Measurements from ENCODE around the gene TSC2. TPM values are rescaled to one million over a fixed set of nuclear protein-coding genes. Genes with fewer than 3 reads are reported as not detected.

TSC2 gene
- total and polyA plus RNA-seq, 9 of the 15 experiments (the other 6 are each of a cell fraction or from before 2014, with no cell fraction given), result 1.3 to 68.1 (median 16.6) TPM

DNA sequence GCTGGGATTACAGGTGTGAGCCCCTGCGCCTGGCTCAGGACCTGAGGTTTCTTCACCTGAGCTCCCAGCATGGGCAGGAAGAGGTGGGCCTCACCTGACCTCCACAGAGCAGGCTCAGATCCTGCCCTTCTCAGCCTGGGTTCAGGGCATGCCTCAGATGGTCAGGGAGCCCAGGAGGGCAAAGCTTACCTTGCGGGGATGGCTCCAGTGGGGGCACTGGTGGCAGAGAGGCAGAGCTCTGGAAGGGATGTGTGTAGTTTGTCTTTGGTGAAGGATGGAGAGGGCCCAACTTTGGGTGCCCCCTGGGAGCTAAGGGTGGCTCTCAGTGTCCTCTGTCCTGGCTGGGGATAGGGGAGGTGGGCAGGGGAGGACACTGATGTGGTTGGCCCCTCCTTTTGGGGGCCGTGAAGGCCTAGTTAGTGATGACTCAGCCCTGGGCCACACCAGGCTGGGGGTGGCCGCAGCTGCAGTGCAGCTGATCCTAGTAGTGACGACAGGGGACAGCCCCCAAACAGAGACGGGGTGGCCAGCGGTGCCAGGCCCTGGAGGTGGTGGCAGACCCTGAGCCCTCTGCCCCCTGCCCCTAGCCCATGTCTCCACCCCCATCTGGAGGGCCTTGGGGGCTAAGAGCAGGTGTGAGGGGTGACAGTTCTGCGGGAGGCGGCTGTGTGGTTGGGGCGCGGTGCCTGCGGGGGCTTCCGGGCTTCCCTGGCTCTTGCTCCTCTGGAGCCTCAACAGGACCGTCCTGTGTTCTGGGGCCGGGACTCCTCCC, 15.3 kb upstream of the TSC2 start (continued):
- TF ChIP-seq TEAD4 (IDR thresholded peaks at IDR 0.05; ENCODE audit: low read length), result no peak
- TF ChIP-seq TEAD4 (CRISPR knock-in tag; IDR thresholded peaks at IDR 0.05; ENCODE audit: borderline replicate concordance), result no peak
- TF ChIP-seq, protein P1, sequence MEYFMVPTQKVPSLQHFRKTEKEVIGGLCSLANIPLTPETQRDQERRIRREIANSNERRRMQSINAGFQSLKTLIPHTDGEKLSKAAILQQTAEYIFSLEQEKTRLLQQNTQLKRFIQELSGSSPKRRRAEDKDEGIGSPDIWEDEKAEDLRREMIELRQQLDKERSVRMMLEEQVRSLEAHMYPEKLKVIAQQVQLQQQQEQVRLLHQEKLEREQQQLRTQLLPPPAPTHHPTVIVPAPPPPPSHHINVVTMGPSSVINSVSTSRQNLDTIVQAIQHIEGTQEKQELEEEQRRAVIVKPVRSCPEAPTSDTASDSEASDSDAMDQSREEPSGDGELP (CRISPR knock-in tag; IDR thresholded peaks at IDR 0.05; ENCODE audit: borderline replicate concordance), result peak; percentile 95
- TF ChIP-seq, protein P2, sequence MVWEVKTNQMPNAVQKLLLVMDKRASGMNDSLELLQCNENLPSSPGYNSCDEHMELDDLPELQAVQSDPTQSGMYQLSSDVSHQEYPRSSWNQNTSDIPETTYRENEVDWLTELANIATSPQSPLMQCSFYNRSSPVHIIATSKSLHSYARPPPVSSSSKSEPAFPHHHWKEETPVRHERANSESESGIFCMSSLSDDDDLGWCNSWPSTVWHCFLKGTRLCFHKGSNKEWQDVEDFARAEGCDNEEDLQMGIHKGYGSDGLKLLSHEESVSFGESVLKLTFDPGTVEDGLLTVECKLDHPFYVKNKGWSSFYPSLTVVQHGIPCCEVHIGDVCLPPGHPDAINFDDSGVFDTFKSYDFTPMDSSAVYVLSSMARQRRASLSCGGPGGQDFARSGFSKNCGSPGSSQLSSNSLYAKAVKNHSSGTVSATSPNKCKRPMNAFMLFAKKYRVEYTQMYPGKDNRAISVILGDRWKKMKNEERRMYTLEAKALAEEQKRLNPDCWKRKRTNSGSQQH (CRISPR knock-in tag; IDR thresholded peaks at IDR 0.05), result no peak
- TF ChIP-seq MYBL2 (IDR thresholded peaks at IDR 0.05; ENCODE audit: low read depth), result no peak
- TF ChIP-seq MYBL2 (CRISPR knock-in tag; IDR thresholded peaks at IDR 0.05; ENCODE audit: borderline replicate concordance), result no peak
- TF ChIP-seq, protein P3, sequence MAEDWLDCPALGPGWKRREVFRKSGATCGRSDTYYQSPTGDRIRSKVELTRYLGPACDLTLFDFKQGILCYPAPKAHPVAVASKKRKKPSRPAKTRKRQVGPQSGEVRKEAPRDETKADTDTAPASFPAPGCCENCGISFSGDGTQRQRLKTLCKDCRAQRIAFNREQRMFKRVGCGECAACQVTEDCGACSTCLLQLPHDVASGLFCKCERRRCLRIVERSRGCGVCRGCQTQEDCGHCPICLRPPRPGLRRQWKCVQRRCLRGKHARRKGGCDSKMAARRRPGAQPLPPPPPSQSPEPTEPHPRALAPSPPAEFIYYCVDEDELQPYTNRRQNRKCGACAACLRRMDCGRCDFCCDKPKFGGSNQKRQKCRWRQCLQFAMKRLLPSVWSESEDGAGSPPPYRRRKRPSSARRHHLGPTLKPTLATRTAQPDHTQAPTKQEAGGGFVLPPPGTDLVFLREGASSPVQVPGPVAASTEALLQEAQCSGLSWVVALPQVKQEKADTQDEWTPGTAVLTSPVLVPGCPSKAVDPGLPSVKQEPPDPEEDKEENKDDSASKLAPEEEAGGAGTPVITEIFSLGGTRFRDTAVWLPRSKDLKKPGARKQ (CRISPR knock-in tag; IDR thresholded peaks at IDR 0.05), result no peak
- no peak for TF ChIP-seq ZNF3 (CRISPR knock-in tag; IDR thresholded peaks at IDR 0.05)
- no peak for TF ChIP-seq CBX1 (IDR thresholded peaks at IDR 0.05; ENCODE audit: low read depth)
- TF ChIP-seq TAF9B (IDR thresholded peaks at IDR 0.05; ENCODE audit: partially characterized antibody), result no peak
- no peak for TF ChIP-seq ETS2 (tag; IDR thresholded peaks at IDR 0.05; ENCODE audit: borderline replicate concordance, poor library complexity, severe bottlenecking)
- TF ChIP-seq XRCC5 (IDR thresholded peaks at IDR 0.05; ENCODE audit: low read depth, low read length), result no peak
- TF ChIP-seq ZFPM2 (CRISPR knock-in tag; IDR thresholded peaks at IDR 0.05), result no peak
- TF ChIP-seq NFYB (IDR thresholded peaks at IDR 0.05; ENCODE audit: extremely low read depth, insufficient read length), result no peak
- TF ChIP-seq MECOM (CRISPR knock-in tag; IDR thresholded peaks at IDR 0.05), result no peak
- TF ChIP-seq, protein P4, sequence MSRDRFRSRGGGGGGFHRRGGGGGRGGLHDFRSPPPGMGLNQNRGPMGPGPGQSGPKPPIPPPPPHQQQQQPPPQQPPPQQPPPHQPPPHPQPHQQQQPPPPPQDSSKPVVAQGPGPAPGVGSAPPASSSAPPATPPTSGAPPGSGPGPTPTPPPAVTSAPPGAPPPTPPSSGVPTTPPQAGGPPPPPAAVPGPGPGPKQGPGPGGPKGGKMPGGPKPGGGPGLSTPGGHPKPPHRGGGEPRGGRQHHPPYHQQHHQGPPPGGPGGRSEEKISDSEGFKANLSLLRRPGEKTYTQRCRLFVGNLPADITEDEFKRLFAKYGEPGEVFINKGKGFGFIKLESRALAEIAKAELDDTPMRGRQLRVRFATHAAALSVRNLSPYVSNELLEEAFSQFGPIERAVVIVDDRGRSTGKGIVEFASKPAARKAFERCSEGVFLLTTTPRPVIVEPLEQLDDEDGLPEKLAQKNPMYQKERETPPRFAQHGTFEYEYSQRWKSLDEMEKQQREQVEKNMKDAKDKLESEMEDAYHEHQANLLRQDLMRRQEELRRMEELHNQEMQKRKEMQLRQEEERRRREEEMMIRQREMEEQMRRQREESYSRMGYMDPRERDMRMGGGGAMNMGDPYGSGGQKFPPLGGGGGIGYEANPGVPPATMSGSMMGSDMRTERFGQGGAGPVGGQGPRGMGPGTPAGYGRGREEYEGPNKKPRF (IDR thresholded peaks at IDR 0.05; ENCODE audit: low read depth, low read length), result no peak
- TF ChIP-seq SLC30A9 (CRISPR knock-in tag; IDR thresholded peaks at IDR 0.05), result no peak
- no peak for TF ChIP-seq ZNF551 (CRISPR knock-in tag; IDR thresholded peaks at IDR 0.05)
- TF ChIP-seq, protein P5, sequence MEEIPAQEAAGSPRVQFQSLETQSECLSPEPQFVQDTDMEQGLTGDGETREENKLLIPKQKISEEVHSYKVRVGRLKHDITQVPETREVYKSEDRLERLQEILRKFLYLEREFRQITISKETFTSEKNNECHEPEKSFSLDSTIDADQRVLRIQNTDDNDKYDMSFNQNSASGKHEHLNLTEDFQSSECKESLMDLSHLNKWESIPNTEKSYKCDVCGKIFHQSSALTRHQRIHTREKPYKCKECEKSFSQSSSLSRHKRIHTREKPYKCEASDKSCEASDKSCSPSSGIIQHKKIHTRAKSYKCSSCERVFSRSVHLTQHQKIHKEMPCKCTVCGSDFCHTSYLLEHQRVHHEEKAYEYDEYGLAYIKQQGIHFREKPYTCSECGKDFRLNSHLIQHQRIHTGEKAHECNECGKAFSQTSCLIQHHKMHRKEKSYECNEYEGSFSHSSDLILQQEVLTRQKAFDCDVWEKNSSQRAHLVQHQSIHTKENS (CRISPR knock-in tag; IDR thresholded peaks at IDR 0.05), result no peak
- no peak for TF ChIP-seq GATAD2A (IDR thresholded peaks at IDR 0.05)

Measured in K562 (cell line).